B cell (primary cell): Measurements from ENCODE around the gene GPR137B.

Experiments
- CTCF ChIP-seq: fragments of 200-600 bp; IDR thresholded peaks from one replicate; pipeline ENCODE4 v1.8.0; 2022; ENCODE audit warnings: antibody characterized with exemption, mild to moderate bottlenecking
- EZH2 ChIP-seq: IDR thresholded peaks from 2 replicates; pipeline ENCODE4 v1.6.1; 2012; ENCODE audit warnings: borderline replicate concordance, low read depth, mild to moderate bottlenecking, moderate library complexity, low read length; ENCODE audit not compliant: insufficient read depth, poor library complexity, severe bottlenecking

- TF ChIP-seq EZH2: no peak
- no peak for TF ChIP-seq CTCF
Measured at GRCh38 chr1:236185687-236186086, 43.3 kb downstream of the GPR137B start.
